Progenitor cell of endocrine pancreas (in vitro differentiated cells): ENCODE measurements around the gene KDELR3. TPM values are rescaled to one million over a fixed set of nuclear protein-coding genes. Genes with fewer than 3 reads are reported as not detected.

Experiments
- DNase-seq: peaks from one replicate; pipeline ENCODE4 v3.0.0; 2021; ENCODE audit warnings: low spot score; ENCODE audit not compliant: unreplicated experiment
- H3K27ac Mint-ChIP-seq: 2 replicates; pipeline ENCODE4 v1.8.0; 2021; ENCODE audit warnings: mild to moderate bottlenecking, moderate library complexity, mixed read lengths
- H3K27me3 Mint-ChIP-seq: 2 replicates; pipeline ENCODE4 v1.8.0; 2021; ENCODE audit warnings: mixed read lengths
- H3K36me3 Mint-ChIP-seq: 2 replicates; pipeline ENCODE4 v1.8.0; 2022; ENCODE audit warnings: mixed read lengths; ENCODE audit not compliant: insufficient read depth
- H3K4me1 Mint-ChIP-seq: 2 replicates; pipeline ENCODE4 v1.8.0; 2021; ENCODE audit warnings: low read depth, mixed read lengths
- H3K4me3 Mint-ChIP-seq: 2 replicates; pipeline ENCODE4 v1.8.0; 2021; ENCODE audit warnings: low read depth, mild to moderate bottlenecking, moderate library complexity, mixed read lengths
- H3K9me3 Mint-ChIP-seq: 2 replicates; pipeline ENCODE4 v1.8.0; 2021; ENCODE audit warnings: low read depth, mixed read lengths
- total RNA-seq: library from RNA; stranded (reverse); gene quantifications from 2 replicates; pipeline ENCODE4 v1.2.1, GENCODE V29; 2021
- TF ChIP-seq, protein P1 (sequence below): fragments of 200-600 bp; sonication (generic); IDR thresholded peaks from one replicate; pipeline ENCODE4 v1.5.0; 2021; ENCODE audit warnings: antibody characterized with exemption, mild to moderate bottlenecking; ENCODE audit not compliant: unreplicated experiment

The KDELR3 gene
- total RNA-seq, 1 donor from 2014 or later, result 5.7 TPM

DNA sequence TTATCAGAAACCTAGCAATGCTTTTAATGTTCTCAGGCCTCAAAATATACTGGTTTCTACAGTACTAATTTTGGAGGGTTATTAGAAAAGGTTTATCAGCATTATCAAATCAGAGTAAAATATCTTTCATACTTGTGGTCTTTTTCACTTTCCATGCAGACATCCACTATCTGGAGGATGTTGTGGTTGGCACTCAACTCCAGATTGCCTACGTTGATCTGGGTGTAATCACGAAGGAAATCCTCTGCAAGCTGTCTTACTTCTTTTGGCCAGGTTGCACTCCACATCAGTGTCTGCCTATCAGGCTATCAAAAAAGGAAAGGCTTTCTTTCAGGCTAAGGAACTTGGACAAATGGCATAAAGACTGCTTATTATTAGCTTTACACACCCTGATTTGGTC, 26.6 kb downstream of the KDELR3 start:
- Mint-ChIP-seq H3K27ac (no peak overlapping the region), H3K27me3 (no peaks in the 10 kb centered on the region), H3K4me3 (no peak overlapping the region), H3K4me1 (no peaks in the 10 kb centered on the region), H3K36me3 (peaks cover 49% of the 10 kb centered on the region), H3K9me3 (no peaks in the 10 kb centered on the region)
- TF ChIP-seq, protein P1, sequence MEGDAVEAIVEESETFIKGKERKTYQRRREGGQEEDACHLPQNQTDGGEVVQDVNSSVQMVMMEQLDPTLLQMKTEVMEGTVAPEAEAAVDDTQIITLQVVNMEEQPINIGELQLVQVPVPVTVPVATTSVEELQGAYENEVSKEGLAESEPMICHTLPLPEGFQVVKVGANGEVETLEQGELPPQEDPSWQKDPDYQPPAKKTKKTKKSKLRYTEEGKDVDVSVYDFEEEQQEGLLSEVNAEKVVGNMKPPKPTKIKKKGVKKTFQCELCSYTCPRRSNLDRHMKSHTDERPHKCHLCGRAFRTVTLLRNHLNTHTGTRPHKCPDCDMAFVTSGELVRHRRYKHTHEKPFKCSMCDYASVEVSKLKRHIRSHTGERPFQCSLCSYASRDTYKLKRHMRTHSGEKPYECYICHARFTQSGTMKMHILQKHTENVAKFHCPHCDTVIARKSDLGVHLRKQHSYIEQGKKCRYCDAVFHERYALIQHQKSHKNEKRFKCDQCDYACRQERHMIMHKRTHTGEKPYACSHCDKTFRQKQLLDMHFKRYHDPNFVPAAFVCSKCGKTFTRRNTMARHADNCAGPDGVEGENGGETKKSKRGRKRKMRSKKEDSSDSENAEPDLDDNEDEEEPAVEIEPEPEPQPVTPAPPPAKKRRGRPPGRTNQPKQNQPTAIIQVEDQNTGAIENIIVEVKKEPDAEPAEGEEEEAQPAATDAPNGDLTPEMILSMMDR, result no peak
- DNase-seq, result no peak

DNA sequence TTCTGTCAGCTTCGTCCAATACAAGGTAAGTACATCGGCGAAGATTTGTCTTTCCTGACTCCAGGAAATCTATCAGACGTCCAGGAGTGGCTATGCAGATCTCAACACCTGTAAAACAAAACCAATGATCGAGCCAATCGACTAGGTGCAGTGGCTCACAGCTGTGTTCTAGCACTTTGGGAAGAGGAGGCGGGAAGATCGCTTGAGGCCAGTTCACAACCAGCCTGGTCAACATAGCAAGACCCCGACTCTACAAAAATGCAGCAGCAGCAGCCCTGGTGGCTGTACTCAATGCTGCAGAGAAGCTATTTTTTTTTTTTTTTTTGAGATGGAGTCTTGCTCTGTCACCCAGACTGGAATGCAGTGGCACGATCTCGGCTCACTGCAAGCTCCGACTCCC, 27.0 kb downstream of the KDELR3 start:
- H3K4me3 Mint-ChIP-seq, result no peak overlapping the region
- TF ChIP-seq, protein P1, result no peak
- DNase-seq, result no peak
- H3K27me3 Mint-ChIP-seq, result no peaks in the 10 kb centered on the region
- H3K4me1 Mint-ChIP-seq, result no peaks in the 10 kb centered on the region
- H3K9me3 Mint-ChIP-seq, result no peaks in the 10 kb centered on the region
- H3K27ac Mint-ChIP-seq, result peak overlapping the region; percentile 35
- peaks cover 46% of the 10 kb centered on the region for H3K36me3 Mint-ChIP-seq

DNA sequence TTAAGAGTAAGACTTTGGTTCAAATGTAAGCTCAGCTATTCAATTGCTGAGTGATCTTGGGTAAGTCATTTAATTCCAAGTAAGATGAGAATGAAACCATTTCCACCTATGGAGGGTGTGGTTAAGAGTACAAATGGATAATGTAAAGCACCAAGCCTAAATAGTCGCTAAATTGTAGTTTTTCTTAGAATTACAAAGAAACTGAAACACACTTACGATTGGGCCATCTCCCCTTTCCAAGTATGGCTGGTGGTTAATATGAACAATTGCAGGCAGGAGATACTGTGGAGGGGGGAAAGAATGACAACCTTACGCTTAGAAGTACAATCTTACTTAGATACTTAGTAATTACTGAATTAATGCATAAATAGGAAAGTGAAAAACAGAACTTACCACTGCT, 30.0 kb downstream of the KDELR3 start:
- Mint-ChIP-seq H3K27ac (no peak overlapping the region), H3K27me3 (no peaks in the 10 kb centered on the region), H3K36me3 (peaks cover 47% of the 10 kb centered on the region), H3K4me3 (no peak overlapping the region), H3K9me3 (no peaks in the 10 kb centered on the region), H3K4me1 (peaks cover 7% of the 10 kb centered on the region)
- TF ChIP-seq, protein P1, result no peak
- no peak for DNase-seq

DNA sequence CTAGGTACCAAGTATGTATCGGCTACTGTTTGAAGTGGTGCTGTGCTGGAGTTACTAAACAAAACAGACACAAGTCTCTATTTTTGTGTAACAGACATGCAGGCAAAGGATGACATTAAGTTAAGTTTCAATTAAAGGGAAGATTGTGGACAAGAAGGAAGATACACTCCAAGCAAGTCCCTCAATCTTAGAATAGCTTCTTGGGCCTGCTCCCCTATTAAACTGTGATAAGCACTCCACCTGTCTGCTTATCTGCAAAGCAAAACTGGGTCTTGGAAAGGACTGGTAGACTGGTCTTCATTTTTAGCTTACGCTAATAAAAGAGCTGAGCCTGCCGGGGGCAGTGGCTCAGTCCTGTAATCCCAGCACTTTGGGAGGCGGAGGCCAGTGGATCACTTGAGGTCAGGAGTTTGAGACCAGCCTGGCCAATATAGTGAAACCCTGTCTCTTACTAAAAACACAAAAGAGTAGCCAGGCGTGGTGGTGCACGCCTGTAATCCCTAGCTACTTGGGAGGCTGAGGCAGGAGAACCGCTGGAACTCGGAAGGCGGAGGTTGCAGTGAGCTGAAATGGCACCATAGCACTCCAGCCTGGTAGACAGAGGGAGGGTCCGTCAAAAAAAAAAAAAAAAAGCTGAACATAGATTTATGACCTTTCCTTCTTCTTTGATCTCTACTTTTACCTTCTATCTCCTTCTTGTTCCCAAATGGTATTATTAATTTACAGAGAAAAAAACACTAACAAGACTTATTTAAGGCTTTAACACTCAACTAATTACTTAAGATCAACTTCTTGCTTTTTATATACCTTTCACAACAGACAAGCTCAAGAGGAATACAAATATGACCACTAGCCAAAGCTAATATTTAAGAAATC, 34.1 kb downstream of the KDELR3 start:
- TF ChIP-seq, protein P1, result no peak
- H3K4me1 Mint-ChIP-seq, result peaks cover 26% of the 10 kb centered on the region
- peak overlapping the region; percentile 99 for H3K4me3 Mint-ChIP-seq
- H3K27ac Mint-ChIP-seq, result peak overlapping the region; percentile 92
- peaks cover 40% of the 10 kb centered on the region for H3K36me3 Mint-ChIP-seq
- no peak for DNase-seq
- H3K27me3 Mint-ChIP-seq, result no peaks in the 10 kb centered on the region
- no peaks in the 10 kb centered on the region for H3K9me3 Mint-ChIP-seq

DNA sequence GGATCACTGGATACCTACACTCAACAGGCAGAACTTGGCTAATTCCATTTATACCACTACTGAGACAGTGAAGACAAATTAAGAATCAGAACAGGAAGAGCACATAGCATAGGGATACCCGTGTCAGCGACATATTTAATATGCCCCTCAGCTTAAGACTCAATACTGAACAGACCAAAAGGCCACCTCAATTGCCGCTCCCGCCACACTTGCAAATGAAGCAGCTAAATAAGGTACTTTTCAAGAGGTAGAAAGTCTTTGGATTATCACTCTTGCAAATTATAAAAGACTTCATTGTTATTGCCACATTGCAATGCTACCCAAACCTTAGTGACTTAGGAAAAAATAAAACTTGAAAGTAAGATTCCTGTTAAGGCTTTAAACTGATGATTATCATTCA, 35.1 kb downstream of the KDELR3 start:
- DNase-seq, result no peak
- TF ChIP-seq, protein P1, result no peak
- Mint-ChIP-seq H3K27me3 (no peaks in the 10 kb centered on the region), H3K27ac (peak overlapping the region; percentile 92), H3K4me1 (peaks cover 26% of the 10 kb centered on the region), H3K4me3 (peak overlapping the region; percentile 99), H3K36me3 (peaks cover 37% of the 10 kb centered on the region), H3K9me3 (no peaks in the 10 kb centered on the region)
